H1 (cell line): Measurements from ENCODE around the gene MATN1.

Experiments used
- ASH2L ChIP-seq: fragments of 200-600, 300-600 bp; sonication (generic); IDR thresholded peaks from one replicate; pipeline ENCODE4 v1.7.1; 2017; ENCODE audit warnings: low read length
- CBX5 ChIP-seq: fragments of 300-800, 300-1000 bp; sonication (generic); IDR thresholded peaks from 2 replicates; pipeline ENCODE4 v1.7.1; 2016; ENCODE audit warnings: antibody characterized with exemption, low read length, low read depth
- CHD1 ChIP-seq: IDR thresholded peaks from 2 replicates; pipeline ENCODE4 v1.6.1; 2012; ENCODE audit warnings: low read depth, low read length, improper control_type of control experiment
- CTCF ChIP-seq, 3 experiments: IDR thresholded peaks; 1 replicate in 2 of 3; 2 replicates in 1 of 3; pipeline versions ENCODE4 v1.5.1 to v1.6.1; 2011; ENCODE audit warnings: low read length in 3 of 3, mild to moderate bottlenecking in 3 of 3, inconsistent platforms in 2 of 3, low read depth in 1 of 3, moderate library complexity in 1 of 3; ENCODE audit not compliant: insufficient read depth in 1 of 3; ENCODE audit errors: control extremely low read depth in 1 of 3
- EP300 ChIP-seq, 2 experiments: IDR thresholded peaks; 1 replicate in 1 of 2; 2 replicates in 1 of 2; pipeline ENCODE4 v1.6.1; 2011 to 2012; ENCODE audit warnings: low read depth in 2 of 2, low read length in 2 of 2, mild to moderate bottlenecking in 2 of 2, borderline replicate concordance in 1 of 2, inconsistent platforms in 1 of 2, moderate library complexity in 1 of 2
- GABPA ChIP-seq: IDR thresholded peaks from 2 replicates; pipeline ENCODE4 v1.6.1; 2011; ENCODE audit warnings: mild to moderate bottlenecking, low read length, moderate library complexity, borderline replicate concordance; ENCODE audit not compliant: insufficient read depth
- RAD21 ChIP-seq, 2 experiments: IDR thresholded peaks in 1 of 2; conservative IDR thresholded peaks in 1 of 2; 2 replicates each; pipeline ENCODE4 v1.6.1; 2011; ENCODE audit warnings: low read depth in 2 of 2, low read length in 2 of 2, improper control_type of control experiment in 1 of 2, inconsistent platforms in 1 of 2, mild to moderate bottlenecking in 1 of 2, moderate library complexity in 1 of 2
- SP2 ChIP-seq: IDR thresholded peaks from 2 replicates; pipeline ENCODE4 v1.6.1; 2012; ENCODE audit warnings: mild to moderate bottlenecking, low read length, inconsistent platforms
- YY1 ChIP-seq: IDR thresholded peaks from 2 replicates; pipeline ENCODE4 v1.6.1; 2011; ENCODE audit warnings: low read depth, mild to moderate bottlenecking, low read length
- ZNF274 ChIP-seq: IDR thresholded peaks from 2 replicates; pipeline ENCODE4 v1.7.0; 2012; ENCODE audit warnings: low read length, borderline replicate concordance; ENCODE audit errors: extremely low read depth

- TF ChIP-seq CBX5: no peak
- no peak for TF ChIP-seq CTCF (IDR thresholded peaks at IDR 0.05; ENCODE audit: control extremely low read depth in 1 of 3, insufficient read depth in 1 of 3, low read depth in 1 of 3, low read length in 3 of 3)
- TF ChIP-seq ZNF274: no peak
- no peak for TF ChIP-seq GABPA
- TF ChIP-seq RAD21 (IDR thresholded peaks at IDR 0.05 in 1 of 2, conservative IDR thresholded peaks at IDR 0.05 in 1 of 2; ENCODE audit: low read depth in 2 of 2, low read length in 2 of 2): no peak
- no peak for TF ChIP-seq SP2
- no peak for TF ChIP-seq ASH2L
- no peak for TF ChIP-seq YY1
- TF ChIP-seq CHD1: no peak
- no peak for TF ChIP-seq EP300 (IDR thresholded peaks at IDR 0.05; ENCODE audit: borderline replicate concordance in 1 of 2, low read depth in 2 of 2, low read length in 2 of 2)
Measured at GRCh38 chr1:30734106-30734505, 10.7 kb upstream of the MATN1 start.
